ENCODE measurements around the gene AMN.

The AMN gene

DNA sequence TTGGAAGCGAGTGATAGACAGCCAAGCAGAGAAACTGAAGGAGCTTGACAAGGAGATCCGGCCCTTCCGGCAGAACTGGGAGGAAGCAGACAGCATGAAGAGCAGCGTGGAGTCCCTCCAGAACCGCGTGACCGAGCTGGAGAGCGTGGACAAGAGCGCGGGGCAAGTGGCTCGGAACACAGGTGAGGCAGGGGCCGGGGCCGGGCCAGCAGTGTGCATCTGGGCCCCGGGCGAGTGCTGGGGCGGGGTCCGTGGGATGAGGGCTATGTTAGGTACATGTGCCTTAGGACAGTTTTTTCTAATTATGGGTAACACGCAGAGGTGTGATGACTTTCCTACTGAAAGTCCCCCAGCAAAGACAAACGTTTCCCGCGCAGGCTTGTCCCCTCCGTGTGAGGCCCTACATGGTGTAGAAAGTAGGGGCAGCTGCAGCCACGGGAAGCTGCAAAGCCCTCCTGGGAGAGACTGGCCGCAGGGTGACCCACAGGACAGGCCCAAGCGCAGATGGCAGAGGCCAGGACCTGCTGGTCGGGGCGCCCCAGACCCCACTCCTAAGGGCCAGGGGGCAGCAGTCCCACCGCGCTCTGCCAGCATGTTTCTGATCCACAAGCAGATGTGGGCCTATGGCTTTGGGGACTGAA is 19.1 kb upstream of the AMN start:
- Mint-ChIP-seq H3K27ac (peak overlapping the region; percentile 96), H3K36me3 (peaks cover 65 to 74% of the 10 kb centered on the region in 2 donors), H3K4me1 (peaks cover 47 to 67% of the 10 kb centered on the region in 2 donors), H3K9me3 (no peaks in the 10 kb centered on the region), H3K27me3 (no peaks in the 10 kb centered on the region), H3K4me3 (no peak overlapping the region)
- ATAC-seq (replicated peaks), result no peak
- DNase-seq, result no peak

DNA sequence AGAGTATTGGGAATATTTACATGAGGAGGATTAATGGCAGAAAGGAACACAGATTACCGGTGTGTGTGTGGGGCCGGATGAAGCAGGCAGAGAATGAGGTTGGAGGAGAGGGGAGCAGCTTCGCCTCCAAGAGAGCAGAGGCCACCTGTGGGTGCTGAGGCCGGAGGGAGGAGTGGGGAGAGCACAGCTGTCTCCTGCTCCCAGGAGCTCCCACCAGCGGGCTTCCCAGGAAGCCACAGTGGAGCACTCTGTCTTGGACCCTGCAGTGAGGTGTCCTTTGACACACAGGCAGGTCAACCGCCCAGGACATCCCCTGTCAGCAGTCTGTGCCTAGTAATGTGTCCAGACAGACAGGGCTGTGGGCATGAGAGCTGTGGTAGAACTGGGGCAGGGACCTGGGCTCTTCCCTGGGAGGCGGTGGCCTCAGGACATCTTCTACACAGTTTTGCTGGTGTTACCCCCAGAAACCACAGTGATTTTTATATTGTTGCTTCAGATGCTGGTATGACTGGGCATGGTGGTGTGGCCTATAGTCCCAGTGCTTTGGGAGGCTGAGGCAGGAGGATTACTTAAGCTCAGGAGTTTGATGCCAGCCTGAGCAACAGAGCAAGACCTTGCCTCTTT is 18.5 kb upstream of the AMN start:
- H3K4me1 Mint-ChIP-seq, result peaks cover 42 to 60% of the 10 kb centered on the region in 2 donors
- H3K36me3 Mint-ChIP-seq, result peaks cover 62 to 72% of the 10 kb centered on the region in 2 donors
- H3K27me3 Mint-ChIP-seq, result no peaks in the 10 kb centered on the region
- no peak overlapping the region for H3K4me3 Mint-ChIP-seq
- no peak for ATAC-seq (replicated peaks)
- no peaks in the 10 kb centered on the region for H3K9me3 Mint-ChIP-seq
- H3K27ac Mint-ChIP-seq, result peak overlapping the region; percentile 96
- DNase-seq, result no peak

DNA sequence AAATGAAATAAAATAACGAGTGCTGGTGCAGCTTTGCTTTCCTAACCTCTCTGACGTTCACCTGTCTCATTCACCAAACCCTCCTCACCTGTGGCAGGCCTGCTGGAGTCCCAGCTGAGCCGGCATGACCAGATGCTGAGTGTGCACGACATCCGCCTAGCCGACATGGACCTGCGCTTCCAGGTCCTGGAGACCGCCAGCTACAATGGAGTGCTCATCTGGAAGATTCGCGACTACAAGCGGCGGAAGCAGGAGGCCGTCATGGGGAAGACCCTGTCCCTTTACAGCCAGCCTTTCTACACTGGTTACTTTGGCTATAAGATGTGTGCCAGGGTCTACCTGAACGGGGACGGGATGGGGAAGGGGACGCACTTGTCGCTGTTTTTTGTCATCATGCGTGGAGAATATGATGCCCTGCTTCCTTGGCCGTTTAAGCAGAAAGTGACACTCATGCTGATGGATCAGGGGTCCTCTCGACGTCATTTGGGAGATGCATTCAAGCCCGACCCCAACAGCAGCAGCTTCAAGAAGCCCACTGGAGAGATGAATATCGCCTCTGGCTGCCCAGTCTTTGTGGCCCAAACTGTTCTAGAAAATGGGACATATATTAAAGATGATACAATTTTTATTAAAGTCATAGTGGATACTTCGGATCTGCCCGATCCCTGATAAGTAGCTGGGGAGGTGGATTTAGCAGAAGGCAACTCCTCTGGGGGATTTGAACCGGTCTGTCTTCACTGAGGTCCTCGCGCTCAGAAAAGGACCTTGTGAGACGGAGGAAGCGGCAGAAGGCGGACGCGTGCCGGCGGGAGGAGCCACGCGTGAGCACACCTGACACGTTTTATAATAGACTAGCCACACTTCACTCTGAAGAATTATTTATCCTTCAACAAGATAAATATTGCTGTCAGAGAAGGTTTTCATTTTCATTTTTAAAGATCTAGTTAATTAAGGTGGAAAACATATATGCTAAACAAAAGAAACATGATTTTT is 17.1 kb upstream of the AMN start:
- ATAC-seq (replicated peaks), result no peak
- Mint-ChIP-seq H3K27ac (peak overlapping the region; percentile 67), H3K4me3 (no peak overlapping the region), H3K27me3 (no peaks in the 10 kb centered on the region), H3K36me3 (peaks cover 58 to 70% of the 10 kb centered on the region in 2 donors), H3K9me3 (no peaks in the 10 kb centered on the region), H3K4me1 (peaks cover 34 to 46% of the 10 kb centered on the region in 2 donors)
- no peak for DNase-seq

DNA sequence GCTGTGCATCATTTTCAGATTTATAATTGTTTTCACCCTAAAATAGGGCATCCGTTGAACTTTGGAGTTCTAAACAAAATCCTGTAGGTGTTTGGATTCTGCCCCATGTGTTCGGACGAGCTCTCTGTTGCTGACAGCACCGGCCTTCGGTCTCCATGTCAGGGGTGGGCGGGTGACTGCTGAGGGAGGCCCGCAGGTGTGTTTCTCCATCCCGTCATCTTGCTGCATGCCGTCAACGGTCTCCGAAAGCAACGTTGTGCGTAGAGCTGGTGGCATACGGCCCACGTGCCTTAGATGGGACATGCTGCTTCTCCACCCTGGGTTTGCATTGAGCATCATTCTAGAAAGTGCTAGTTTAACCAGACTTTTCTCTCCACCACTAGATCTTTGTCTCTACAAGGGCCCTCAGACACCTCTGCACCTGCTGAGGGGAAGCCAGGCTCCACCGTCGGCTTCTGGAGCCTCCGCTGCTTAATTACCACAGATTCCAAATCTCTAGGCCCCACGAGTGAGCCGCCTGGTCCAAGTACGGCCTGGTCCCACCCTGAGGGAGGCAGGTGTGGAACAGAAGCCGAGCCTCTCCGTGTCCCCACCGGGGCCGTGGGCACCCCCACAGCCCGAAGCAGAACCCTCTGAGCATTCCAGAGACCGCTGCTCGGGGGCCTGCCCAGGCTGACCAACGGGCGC is 15.7 kb upstream of the AMN start:
- no peak for DNase-seq
- H3K9me3 Mint-ChIP-seq, result no peaks in the 10 kb centered on the region
- no peak for ATAC-seq (replicated peaks)
- H3K4me1 Mint-ChIP-seq, result peaks cover 24 to 33% of the 10 kb centered on the region in 2 donors
- no peaks in the 10 kb centered on the region for H3K27me3 Mint-ChIP-seq
- H3K27ac Mint-ChIP-seq, result peak overlapping the region; percentile 51
- peaks cover 55 to 76% of the 10 kb centered on the region in 2 donors for H3K36me3 Mint-ChIP-seq
- no peak overlapping the region for H3K4me3 Mint-ChIP-seq

DNA sequence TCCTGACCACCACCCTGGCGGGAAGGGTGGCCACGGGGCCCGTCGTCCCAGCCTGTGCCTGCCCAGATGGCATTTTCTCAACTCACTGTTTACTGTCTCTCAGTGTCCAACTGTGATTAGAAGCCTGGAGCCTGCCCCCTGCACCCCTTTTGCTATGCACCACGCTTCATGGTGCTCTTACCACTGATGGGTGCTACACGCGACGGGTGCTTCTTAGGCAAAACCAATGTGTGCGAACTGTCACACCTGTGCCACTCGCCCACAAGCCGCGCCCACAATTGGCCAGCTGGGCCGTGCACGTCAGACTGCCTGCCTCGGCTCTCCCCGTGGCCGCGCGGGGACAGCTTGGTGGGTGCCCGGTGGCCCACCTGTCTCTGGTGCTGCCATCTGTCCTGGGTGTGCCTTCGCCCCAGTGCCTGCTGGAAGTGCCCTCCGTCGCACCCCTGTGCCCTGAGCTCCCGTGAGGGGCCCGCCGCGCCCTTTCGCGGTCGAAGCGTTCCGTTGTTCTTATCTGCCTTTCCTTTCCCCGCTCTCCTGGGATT is 15.1 kb upstream of the AMN start:
- Mint-ChIP-seq H3K27me3 (no peaks in the 10 kb centered on the region), H3K36me3 (peaks cover 52 to 74% of the 10 kb centered on the region in 2 donors), H3K4me3 (peak overlapping the region in 1 of 2 donors; percentile 55), H3K27ac (peak overlapping the region; percentile 65), H3K4me1 (peaks cover 18 to 26% of the 10 kb centered on the region in 2 donors), H3K9me3 (no peaks in the 10 kb centered on the region)
- peak; percentile 36 to 56 for ATAC-seq (replicated peaks)
- DNase-seq, result no peak

DNA sequence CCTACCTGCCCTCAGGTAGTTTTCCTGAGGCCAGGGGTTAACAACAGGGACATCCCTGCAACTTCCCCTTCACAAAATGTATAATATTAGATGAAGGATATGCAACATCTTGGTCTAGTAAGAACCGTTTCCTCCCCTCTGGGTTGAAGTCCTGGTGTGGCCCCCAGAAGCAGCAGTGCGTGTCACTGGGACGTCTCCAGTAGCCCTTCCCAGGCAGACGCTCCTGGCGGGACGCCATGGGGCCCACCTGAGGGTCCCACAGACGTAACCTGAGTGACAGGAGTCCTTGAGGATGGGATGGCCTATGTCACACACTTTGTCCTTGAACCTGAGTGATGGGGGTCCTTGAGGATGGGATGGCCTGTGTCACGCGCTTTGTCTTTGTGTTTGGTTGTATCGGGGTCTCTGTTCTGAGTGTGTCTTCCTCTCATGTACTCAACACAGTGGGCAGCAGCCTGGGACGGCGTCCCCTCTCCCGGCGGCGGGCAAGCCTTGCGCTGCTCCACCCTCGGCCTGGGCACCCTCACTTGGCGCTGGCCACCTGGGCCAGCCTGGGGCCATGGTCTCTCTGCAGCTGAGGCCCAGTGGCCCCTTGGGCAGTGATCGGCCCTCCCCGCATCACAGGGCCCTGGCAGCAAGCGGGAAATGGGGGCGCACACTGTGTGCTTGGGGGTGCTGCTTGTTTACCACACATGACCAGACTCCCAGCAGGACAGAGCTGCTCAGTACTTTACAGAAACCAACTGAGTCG is 14.3 kb upstream of the AMN start:
- peak overlapping the region; percentile 65 for H3K27ac Mint-ChIP-seq
- no peaks in the 10 kb centered on the region for H3K9me3 Mint-ChIP-seq
- H3K27me3 Mint-ChIP-seq, result no peaks in the 10 kb centered on the region
- peaks cover 47 to 72% of the 10 kb centered on the region in 2 donors for H3K36me3 Mint-ChIP-seq
- ATAC-seq (replicated peaks), result no peak
- no peak for DNase-seq
- peak overlapping the region in 1 of 2 donors; percentile 55 for H3K4me3 Mint-ChIP-seq
- H3K4me1 Mint-ChIP-seq, result peaks cover 13 to 21% of the 10 kb centered on the region in 2 donors

DNA sequence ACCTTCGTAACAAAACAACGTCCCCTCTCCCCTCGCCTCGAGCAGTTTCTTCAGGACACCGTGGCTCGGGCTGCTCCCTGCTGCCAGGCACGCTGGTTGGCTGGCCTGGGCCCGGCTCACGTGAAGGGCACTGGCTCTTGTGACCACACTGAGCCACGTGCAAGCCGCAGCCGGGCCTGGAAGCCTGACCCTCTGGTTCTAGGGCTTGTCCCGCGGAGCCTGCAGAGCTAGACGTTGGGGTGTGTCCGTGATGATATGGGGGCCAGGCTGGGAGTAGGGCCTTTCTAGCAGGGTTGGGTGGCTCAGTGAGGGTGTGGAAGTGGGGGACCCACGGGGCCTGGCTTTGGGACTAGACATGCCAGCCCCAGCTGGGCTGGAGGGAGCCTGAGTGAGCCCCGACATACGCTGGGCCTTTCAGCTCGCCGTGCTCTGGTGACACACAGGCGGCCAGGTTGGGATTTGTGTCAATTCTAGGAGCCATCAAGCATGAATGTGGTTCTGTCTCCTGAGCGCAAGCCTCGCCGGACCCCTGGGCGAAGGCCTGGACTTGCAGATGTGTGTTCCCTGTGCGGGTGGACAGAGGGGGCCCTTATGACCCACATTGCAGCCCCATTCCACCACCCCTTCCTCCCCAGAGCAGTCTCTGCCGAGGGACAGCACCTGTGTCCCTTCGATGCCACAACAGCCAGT is 13.6 kb upstream of the AMN start:
- H3K9me3 Mint-ChIP-seq, result no peaks in the 10 kb centered on the region
- DNase-seq (no peak), ATAC-seq (replicated peaks) (no peak)
- H3K27ac Mint-ChIP-seq, result peak overlapping the region; percentile 31
- H3K4me1 Mint-ChIP-seq, result peaks cover 15 to 21% of the 10 kb centered on the region in 2 donors
- H3K4me3 Mint-ChIP-seq, result no peak overlapping the region
- H3K27me3 Mint-ChIP-seq, result no peaks in the 10 kb centered on the region
- H3K36me3 Mint-ChIP-seq, result peaks cover 39 to 70% of the 10 kb centered on the region in 2 donors

DNA sequence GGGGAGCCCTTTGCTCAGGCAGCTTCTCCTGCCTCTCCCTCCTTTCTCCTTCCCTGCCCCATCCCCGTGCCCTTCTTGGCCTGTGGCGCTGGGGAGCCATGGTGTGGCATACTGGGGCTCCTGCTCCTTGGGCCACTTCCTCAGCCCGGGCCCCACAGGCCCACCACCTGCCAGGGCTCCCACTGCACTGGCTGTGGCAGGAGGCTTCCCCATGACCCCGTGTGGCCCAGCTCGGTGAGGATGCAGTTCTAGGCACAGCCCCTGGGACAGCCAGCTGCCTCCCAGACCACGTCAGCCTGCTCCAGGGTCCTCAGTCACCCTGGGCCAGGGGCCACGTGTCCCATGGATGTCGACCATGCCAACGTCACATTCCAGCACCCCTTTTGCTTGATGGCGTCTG is 13.0 kb upstream of the AMN start:
- no peaks in the 10 kb centered on the region for H3K9me3 Mint-ChIP-seq
- H3K4me3 Mint-ChIP-seq, result no peak overlapping the region
- H3K27me3 Mint-ChIP-seq, result no peaks in the 10 kb centered on the region
- H3K27ac Mint-ChIP-seq, result peak overlapping the region; percentile 31
- peaks cover 35 to 65% of the 10 kb centered on the region in 2 donors for H3K36me3 Mint-ChIP-seq
- H3K4me1 Mint-ChIP-seq, result peaks cover 16 to 22% of the 10 kb centered on the region in 2 donors
- no peak for ATAC-seq (replicated peaks)
- DNase-seq, result no peak

DNA sequence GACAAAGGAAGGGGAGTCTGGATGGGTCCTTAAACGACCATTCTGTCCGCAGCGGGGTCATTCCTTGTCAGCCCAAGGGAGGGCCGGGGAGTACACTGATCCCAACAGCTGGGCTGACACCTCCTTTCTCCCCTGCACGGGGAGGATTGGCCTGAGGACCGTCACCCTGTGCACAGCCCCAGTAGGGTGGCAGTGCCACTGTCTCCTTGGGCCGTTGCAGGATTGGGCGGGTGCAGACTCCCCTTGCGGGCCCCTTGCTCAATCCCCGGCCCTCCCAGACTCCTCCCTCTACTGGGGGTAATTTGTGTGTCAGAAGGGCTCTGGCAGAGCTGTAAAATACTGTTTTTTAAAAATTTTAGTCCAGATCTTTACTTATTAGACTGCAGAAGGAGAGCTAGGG is 12.6 kb upstream of the AMN start:
- ATAC-seq (replicated peaks) (no peak), DNase-seq (no peak)
- no peaks in the 10 kb centered on the region for H3K27me3 Mint-ChIP-seq
- peak overlapping the region; percentile 75 for H3K27ac Mint-ChIP-seq
- H3K36me3 Mint-ChIP-seq, result peaks cover 34 to 64% of the 10 kb centered on the region in 2 donors
- H3K4me1 Mint-ChIP-seq, result peaks cover 16 to 24% of the 10 kb centered on the region in 2 donors
- H3K4me3 Mint-ChIP-seq, result no peak overlapping the region
- no peaks in the 10 kb centered on the region for H3K9me3 Mint-ChIP-seq

DNA sequence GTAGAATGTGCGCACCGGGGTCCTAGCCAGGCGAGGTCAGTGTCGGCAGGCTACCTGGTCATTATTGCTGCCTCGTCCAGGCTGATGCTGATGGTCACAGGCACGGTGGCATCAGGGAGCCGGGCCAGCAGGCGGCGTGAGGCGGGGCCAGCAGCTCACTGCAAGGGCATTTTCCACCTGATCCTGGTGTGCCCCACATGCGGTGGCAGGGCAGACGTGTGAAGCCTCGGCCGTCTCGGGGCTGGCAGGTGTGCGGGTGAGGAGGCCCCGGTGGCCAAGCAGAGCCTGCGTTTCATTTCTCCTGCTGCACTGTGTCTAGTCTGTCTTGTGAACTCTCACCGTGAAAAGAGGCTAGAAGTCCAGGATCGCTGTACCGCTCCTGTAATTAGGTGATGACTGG is 12.0 kb upstream of the AMN start:
- Mint-ChIP-seq H3K4me1 (peaks cover 16 to 29% of the 10 kb centered on the region in 2 donors), H3K27ac (peak overlapping the region; percentile 75), H3K27me3 (no peaks in the 10 kb centered on the region), H3K9me3 (no peaks in the 10 kb centered on the region), H3K36me3 (peaks cover 29 to 58% of the 10 kb centered on the region in 2 donors), H3K4me3 (no peak overlapping the region)
- ATAC-seq (replicated peaks) (no peak), DNase-seq (no peak)

DNA sequence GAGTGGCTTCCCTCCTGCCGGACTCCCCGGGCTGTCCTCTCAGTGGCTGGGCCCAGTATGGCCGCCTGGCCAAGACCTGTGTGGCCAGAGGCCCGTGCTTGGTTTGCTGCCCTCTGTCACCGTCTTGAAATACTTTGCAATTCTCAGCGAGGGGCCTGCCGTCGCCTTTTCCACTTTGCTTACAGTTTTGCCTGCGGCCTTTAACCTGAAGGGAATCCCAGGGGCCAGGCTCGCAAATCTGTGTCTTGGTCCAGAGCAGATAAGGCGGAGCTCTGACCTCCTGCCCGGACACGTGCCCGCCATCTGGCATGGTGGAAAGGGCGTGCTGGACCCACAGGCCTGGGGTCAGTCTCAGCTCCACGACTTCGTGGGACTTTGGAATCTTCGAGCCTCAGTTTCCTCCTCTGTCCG is 10.9 kb upstream of the AMN start:
- H3K4me3 Mint-ChIP-seq, result no peak overlapping the region
- H3K9me3 Mint-ChIP-seq, result no peaks in the 10 kb centered on the region
- no peaks in the 10 kb centered on the region for H3K27me3 Mint-ChIP-seq
- no peak for ATAC-seq (replicated peaks)
- no peak overlapping the region for H3K27ac Mint-ChIP-seq
- H3K4me1 Mint-ChIP-seq, result peaks cover 20 to 29% of the 10 kb centered on the region in 2 donors
- no peak for DNase-seq
- peaks cover 26 to 51% of the 10 kb centered on the region in 2 donors for H3K36me3 Mint-ChIP-seq

DNA sequence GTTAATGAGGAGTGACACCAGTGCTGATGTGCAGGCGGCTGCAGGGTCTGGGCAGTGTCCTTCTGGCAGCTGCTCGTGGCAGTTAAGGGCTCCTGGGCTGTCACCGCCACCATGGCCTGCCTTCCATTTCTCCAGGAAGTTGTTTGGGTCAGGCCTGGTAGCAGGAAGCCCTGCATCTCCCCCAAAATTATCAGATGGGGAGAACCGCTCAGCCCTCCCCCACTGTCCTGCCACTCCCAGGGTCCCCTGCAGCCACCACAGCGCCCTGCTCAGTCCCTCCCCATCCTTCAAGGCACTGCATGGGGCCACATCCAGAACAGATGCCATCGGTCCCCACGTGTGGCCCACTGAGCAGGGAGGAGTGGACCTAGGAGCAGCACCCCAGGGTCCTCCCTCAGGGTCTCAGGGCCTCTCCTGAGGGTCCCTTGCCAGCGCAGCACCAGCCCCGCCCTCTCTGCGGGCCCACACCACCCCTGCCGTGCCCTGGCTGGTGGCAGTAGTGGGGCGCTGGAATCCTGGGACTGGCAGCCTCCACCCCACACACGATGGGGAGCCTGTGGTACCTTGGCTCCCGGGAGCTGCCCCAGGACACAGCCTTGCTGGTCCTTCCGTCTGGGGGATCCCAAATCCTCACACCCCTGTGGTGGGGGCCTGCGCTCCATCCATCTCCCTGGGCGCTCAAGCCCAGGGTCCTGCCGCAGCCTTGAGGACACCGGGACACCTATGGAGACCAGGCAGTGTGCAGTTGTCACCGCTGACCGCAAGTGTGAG is 10.3 kb upstream of the AMN start:
- peak overlapping the region in 1 of 2 donors; percentile 43 for H3K4me3 Mint-ChIP-seq
- H3K36me3 Mint-ChIP-seq, result peaks cover 22 to 46% of the 10 kb centered on the region in 2 donors
- no peaks in the 10 kb centered on the region for H3K27me3 Mint-ChIP-seq
- no peak for DNase-seq
- no peaks in the 10 kb centered on the region for H3K9me3 Mint-ChIP-seq
- peak overlapping the region; percentile 69 for H3K27ac Mint-ChIP-seq
- no peak for ATAC-seq (replicated peaks)
- peaks cover 23 to 29% of the 10 kb centered on the region in 2 donors for H3K4me1 Mint-ChIP-seq

Data from stimulated activated naive B cell treated with anti-CD40 and anti-IgM and Interleukin-4, amounts not matched to agents 10 μg/mL and 1 μg/mL and 100 μg/mL, for 72 hours (primary cell).